RPMI7951 (cell line): Measurements from ENCODE around the gene URM1. TPM values are rescaled to one million over a fixed set of nuclear protein-coding genes. Genes with fewer than 3 reads are reported as not detected.

Experiments used
- DNase-seq: peaks from one replicate; pipeline ENCODE4 v3.0.0-alpha.2; 2012; ENCODE audit warnings: low read depth
- total RNA-seq: library from RNA; depleted of rRNA; stranded (reverse); fragments of >200 nt; shearing (Covaris generic); gene quantifications from 2 replicates; pipeline ENCODE4 v1.2.3, GENCODE V29; 2014

URM1 gene
- total RNA-seq, 1 experiment from 2014 or later = 33.2 TPM

GRCh38 chr9:128385496-128386460 is 14.6 kb downstream of the URM1 start:
- DNase-seq = no peak

GRCh38 chr9:128388150-128388549 is 17.0 kb downstream of the URM1 start:
- DNase-seq = no peak

DNA sequence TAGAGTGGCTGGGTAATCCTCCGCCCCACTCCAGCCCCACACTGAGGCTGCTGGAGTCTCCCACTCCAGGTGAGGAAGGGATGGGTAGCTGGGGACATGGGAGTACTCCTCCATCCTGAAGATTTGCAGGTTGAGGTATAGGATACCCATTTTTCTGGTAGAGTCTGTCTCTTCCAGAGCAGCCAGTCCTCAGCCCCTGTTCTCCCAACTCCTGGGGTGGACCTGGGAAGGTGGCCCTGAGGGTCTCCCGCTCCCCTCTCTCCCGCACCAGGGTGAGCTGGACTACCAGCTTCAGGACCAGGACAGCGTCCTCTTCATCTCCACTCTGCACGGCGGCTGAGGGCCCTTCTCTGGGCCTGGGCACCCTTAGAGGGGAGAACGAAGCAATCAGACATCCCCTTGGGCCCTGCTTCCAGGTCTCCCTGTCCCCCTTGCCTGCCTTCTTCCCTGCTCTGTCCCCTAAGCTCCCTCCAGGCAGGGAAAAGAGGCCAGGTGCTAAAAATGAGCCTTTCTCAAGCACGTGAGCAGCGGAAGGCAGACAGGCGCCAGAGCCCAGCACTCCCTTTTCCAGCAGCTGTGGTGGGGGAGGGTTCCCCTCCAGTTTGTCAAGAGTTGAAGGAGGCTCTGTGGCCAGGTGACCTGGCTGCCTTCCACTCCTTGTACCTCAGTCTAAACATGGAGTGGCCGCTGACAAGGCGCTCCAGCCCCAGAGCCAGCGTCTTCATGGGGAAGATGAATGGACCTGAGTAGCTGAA is 18.4 kb downstream of the URM1 start:
- no peak for DNase-seq

DNA sequence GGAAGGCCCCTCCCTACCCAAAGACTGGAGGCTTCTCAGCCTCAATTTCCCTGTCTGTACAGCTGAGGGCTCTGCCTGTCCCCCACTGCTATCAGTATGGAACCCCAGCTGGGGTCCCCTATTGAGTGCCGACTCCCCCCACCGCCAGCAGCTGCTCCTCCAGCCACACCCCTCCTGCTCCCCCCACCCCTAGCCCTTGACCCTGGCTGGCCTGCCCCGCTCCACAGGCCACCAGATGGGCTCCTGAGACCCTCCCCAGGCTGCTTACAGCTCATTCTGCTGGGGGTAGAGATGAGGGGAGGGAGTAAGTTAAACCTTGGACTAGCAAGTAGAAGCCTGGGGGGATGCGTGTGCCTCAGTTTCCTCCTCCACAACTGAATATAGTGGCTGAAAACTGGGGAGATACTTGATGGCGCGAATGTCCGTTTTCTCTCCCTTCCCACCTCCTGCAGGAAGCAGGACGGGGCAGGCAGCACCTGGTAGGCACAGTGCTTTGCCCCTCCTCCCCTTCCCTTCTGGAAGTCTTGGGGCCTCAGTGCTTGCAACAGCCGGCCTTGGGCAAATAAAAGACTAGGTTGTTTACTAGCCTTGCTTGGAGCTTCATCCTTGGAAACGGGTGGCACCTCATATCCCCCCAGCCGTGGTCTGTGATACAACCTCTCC is 19.1 kb downstream of the URM1 start:
- no peak for DNase-seq

DNA sequence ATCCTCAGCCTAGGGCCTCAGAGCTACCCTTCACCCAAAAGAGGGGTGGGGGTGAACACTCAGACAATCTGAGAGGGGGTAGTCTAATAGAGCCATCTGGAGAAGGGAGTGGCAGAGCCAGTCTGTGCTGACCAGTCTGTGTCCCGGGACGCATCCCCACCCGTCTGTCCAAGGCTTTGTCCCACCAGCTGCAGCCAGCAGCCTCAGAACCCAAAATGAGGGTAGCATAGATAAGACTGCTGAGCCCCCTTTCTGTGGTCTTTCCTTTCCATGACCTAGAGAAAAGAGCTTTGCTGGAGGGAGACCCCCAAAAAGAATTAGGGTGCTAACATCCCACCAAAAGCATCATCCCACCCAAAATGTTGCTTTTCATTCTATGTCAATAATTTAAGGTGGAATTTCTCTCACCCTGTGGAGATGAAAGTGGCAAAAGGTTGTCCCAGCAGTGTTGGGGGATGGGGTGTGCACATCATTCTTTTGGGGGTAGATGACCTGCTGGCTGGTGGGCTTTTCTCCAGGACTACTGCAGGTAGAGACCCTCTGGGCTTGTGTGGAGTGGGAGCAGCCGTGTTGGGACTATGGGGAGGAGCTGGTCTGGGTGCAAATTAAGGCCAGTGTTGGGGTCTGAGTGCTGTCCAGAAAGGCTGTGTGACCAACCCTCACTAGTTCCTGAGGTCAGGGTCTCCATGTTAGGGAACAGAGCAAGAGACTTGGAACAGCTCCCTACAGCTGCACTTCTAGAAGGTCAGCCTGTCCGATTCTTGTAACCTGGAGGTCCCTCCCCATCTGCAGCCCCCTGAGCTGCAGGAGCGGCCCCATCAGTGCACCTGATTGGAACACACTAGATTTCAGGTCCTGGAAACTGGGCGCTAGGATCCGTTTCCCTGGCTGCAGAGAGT is 19.9 kb downstream of the URM1 start:
- DNase-seq = no peak

DNA sequence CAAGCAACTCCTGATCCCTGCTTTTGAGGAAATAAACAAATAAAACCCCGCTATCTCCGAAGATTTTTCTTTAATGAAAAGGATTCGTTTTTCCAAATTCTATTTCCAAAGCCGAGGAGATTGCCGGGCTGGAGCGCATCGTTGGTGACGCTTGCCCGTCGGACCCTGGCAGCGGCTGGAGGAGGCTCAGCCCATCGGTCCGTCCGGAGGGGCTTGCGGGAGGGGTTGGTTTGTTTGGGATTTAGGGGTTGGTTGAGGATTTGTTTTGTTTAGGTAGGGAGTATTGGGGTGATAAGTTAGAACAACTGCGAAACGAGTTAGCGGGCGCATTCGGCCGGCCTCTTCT is 20.8 kb downstream of the URM1 start:
- DNase-seq = no peak

DNA sequence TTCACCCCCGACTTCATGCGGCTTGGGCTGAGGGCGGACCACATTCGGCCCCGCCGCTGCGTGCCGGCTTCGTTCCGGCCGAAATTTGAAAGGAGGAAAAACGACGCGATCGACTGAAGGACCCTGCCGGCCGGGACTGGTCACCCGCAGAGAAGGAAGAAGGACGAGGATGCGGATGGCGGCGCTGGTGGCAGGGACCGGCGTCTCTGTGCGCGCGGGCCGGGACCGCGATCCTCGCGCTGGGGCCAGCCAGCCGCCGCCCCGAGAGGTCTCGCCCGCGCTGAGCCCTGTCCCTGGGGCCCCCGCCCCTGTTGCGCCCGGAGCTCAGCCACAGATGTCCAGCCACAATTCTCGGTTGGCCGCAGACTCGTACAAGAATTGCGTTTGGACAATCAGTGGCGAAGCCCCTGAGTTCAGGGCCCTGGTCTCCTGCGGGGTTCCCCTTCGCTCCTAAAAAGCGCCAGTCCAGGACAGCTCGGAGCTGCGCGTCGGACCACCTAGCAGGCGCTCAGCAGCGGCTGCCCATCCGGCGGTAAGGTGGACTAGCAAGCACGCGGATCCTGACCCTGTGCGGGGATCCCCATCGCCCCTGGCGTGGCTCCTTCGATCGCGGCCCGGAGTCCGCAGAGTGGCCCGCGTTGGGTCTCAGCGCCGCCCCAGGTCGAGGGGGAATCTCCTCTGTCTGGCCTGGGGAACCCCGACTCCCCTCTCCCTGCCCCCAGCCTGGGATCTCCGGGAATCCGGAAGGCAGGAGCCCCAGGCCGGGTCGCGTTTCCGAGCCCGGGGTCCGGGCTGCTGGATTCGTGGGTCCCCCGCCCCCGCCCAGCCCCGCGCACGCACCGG is 21.3 kb downstream of the URM1 start:
- DNase-seq = no peak

- DNase-seq = no peak
Observed at GRCh38 chr9:128393145-128393775, 22.1 kb downstream of the URM1 start.

DNA sequence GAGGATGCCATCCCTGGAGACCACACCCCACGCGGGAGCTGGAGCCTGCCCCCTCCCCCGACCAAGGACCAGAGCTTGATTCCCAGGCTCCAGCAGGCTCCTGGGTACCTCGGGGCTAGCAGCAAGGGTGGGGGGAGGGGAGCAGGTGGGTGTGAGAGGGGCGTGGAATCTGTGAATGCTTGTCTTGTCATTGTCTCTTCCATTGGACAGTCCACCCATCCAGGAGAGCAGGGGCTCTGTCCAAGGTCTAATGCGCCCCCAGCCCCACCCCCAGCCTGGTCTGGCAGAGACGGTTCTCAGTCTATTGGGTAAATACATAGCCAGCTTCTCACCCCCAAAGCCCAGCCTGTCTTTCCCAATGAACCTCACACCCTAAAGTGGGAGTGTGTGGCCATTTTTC is 22.8 kb downstream of the URM1 start:
- no peak for DNase-seq

DNA sequence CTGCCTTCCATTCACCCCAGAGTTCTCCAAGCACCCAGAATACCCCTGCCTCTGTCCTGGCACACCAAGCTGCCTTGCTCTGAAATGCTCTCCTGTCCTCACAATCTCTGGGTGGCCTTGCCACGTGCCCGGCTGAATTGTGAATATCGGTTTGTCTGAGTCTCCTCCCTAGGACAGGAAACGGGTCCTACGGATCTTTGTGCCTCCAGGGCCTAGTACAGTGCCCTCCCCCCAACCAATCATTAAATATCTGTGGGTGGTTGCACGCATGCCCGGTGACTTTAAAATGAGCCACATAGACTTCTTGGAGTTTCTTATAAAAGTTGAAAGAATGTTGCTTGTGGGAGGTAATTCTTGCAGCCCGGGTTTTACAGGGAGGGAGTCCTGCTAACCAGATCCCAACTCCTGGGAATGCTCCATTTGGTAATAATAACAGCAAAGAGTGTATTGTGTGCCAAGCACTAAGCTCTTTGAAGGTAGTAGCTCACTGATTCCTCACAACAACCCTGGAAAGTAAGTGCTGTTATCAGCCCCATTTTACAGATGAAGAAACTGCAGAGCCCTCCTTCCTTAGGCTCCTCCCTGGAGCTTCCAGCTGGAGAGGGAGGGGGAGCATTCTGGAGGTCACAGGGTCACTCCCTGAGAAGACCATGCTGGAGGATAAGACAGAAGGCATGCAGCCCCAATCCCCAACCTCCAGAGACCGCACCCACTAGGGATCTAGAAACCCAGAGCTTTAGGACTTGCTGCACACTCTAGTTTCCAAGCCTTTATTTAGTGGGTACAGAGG is 23.4 kb downstream of the URM1 start:
- peak; percentile 23 for DNase-seq

GRCh38 chr9:128396970-128397613 is 25.9 kb downstream of the URM1 start:
- DNase-seq = no peak

DNA sequence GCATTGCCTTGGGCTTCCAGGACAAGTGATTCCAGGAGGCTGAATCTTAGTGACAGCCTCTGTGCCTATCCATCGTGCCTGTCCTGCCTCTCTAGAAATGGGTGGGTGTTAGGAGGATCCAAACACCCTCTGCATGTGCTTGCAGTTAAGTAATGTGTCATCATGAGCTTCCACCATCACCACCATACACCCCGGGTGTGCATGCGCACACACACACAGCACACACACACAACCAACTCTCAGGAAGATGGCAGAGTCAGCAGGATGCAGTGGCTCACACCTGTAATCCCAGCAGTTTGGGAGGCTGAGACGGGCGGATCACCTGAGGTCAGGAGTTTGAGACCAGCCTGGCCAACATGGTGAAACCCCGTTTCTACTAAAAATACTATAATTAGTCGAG is 26.7 kb downstream of the URM1 start:
- DNase-seq = no peak

- DNase-seq = no peak
Observed at GRCh38 chr9:128399861-128400260, 28.7 kb downstream of the URM1 start.

GRCh38 chr9:128404560-128404959 is 33.4 kb downstream of the URM1 start:
- no peak for DNase-seq

DNA sequence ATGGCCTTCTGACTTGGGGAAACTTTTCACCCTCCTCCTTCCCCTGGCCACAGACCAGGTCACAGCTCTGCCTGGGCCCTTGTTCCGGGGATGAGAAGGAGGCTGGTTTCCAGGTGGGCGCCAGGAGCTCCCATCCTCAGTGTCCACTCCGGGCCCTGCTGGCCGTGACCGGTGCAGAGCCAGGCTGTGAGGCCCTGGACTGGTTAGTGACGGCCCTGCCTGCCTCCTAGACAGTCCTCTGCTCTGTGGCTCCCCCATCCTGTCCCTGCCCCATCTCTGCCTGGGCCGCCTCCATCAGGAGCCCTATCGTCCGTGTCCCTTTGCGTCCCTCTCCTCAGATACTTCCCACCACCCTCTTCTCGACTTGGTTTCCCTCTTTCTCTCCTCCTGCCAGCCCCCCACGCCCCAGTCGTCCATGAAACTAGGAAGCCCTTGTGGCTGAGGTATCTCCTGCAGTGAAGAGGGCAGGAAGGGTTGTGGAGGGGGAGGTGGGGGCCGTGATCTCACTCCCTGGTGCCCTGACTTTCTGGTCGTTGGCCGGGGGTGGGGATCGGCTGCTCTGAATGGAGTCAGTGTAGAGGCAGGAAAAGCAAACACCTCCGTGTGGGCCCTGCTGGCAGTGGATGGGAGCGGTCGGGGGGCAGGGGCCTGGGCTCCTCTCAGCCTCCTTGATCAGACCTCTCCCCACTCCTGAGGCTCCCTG is 34.1 kb downstream of the URM1 start:
- no peak for DNase-seq

DNA sequence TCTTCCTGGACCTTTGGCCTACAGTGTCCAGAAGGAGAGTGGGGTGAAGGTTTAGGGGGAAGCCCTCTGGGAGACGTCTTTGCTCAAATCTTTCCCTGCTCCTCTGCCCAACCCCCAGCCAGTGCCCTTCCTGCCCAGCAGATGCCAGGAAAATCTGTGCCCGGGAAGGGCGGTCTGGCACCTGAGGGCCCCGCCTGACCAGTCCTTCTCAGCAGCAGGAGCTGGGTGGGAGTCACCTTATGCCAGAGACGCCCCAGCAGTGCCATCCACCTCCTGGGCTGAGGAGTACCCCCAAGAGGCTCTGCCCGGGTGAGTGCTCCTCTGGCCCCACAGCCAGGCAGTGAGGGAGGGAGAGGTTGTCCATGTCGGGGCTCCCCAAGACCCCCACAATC is 34.6 kb downstream of the URM1 start:
- DNase-seq = no peak

DNA sequence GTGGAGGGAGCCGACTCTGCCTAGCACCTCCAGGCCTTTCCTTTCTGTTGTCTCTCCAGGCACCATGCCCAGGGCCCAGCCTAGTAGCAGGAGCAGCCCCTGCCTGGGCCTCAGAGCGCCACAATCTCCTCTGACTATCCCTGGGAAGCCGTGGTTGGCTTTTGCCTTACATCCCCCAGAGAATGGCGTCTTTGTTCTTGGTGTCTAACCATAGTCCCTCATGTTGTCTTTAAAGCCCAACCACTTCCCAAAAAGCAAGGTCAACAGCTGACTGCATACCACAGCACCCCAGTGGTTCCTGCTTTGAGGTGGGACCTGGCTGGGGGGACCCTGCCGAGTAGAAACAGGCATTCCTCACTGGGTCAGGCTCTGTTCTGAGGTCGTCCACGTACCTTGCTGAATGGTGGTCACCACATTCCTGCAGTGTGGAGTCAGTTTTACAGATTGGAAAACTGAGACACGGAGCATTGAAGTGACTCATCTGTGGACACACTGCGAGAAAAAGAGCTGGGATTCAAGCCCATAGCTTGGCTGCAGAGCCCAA is 35.7 kb downstream of the URM1 start:
- DNase-seq = peak; percentile 45

DNA sequence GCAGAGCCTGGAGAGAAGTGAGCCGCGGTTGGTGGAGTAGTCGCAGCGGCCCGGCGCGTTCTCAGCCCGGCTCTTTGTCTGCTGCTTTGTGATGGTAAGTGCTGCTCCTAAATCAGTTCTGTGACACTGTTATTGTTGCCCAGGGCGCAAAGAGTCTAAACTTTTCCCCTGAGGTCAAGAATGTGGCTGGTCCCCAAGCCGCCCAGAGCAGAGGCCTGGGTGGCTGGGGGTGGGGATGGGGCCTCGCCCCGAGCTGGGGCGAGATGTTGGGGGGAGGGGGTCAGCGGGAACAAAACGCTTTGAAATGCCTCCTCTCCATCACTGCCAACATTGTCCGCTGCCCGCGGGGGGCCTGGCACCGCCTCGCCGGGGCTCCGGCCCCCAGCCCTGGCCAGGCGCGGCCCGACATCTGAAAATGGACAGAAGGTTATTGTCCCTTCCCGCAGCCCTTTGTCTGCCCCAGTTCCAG is 37.8 kb downstream of the URM1 start:
- DNase-seq = no peak
